Cardiac muscle cell (in vitro differentiated cells and primary cell): ENCODE measurements around the gene ARHGAP15. TPM values are rescaled to one million over a fixed set of nuclear protein-coding genes. Genes with fewer than 3 reads are reported as not detected.

Source experiments
- DNase-seq, 2 donors: peaks; one replicate each; pipeline versions ENCODE4 v3.0.0 to v3.0.0-alpha.2; 2010 to 2017; ENCODE audit warnings: low read depth in 1 of 2, low spot score in 1 of 2
- H3K27ac ChIP-seq: fragments of 200-600 bp; sonication (generic); 2 replicates; pipeline ENCODE4 v1.5.1; 2016
- H3K27me3 ChIP-seq: fragments of 200-600 bp; sonication (generic); 2 replicates; pipeline ENCODE4 v1.6.0; 2016; ENCODE audit warnings: control low read depth
- H3K36me3 ChIP-seq: fragments of 200-600 bp; sonication (generic); 2 replicates; pipeline ENCODE4 v1.5.1; 2016; ENCODE audit warnings: control low read depth
- H3K4me1 ChIP-seq: fragments of 200-600 bp; sonication (generic); 2 replicates; pipeline ENCODE4 v1.8.1; 2017; ENCODE audit warnings: low read depth, mild to moderate bottlenecking, mixed run types
- H3K4me3 ChIP-seq: fragments of 200-600 bp; sonication (generic); 2 replicates; pipeline ENCODE4 v1.5.1; 2016; ENCODE audit warnings: mild to moderate bottlenecking
- H3K9me3 ChIP-seq: fragments of 200-600 bp; sonication (generic); 2 replicates; pipeline ENCODE4 v1.5.1; 2017; ENCODE audit warnings: low read depth, mild to moderate bottlenecking, control low read depth
- CTCF ChIP-seq: IDR thresholded peaks from 2 replicates; pipeline ENCODE4 v1.5.1; 2012; ENCODE audit warnings: low read depth, mild to moderate bottlenecking, low read length
- polyA plus RNA-seq: library from polyadenylated mRNA; unstranded; fragments of >200 nt; fragmentation: Nextera tagmentation; extraction: Ambion mirVana; gene quantifications from 2 replicates; pipeline ENCODE4 v1.2.1, GENCODE V29; 2016
- total RNA-seq: library from RNA; depleted of rRNA; stranded (reverse); fragments of >200 nt; gene quantifications from 2 replicates; pipeline ENCODE4 v1.2.3, GENCODE V29; 2016

ARHGAP15 gene
- total and polyA plus RNA-seq, 2 experiments from 2014 or later: not detected

- Histone ChIP-seq H3K9me3 (no peaks in the 10 kb centered on the region), H3K4me3 (no peak overlapping the region), H3K27me3 (peaks cover 31% of the 10 kb centered on the region), H3K36me3 (no peaks in the 10 kb centered on the region), H3K27ac (no peak overlapping the region), H3K4me1 (no peaks in the 10 kb centered on the region)
- no peak for DNase-seq
- no peak for TF ChIP-seq CTCF
Observed at GRCh38 chr2:143218621-143219020, 89.4 kb downstream of the ARHGAP15 start.

GRCh38 chr2:143219266-143219665, 90.0 kb downstream of the ARHGAP15 start:
- H3K27me3 ChIP-seq: peaks cover 27% of the 10 kb centered on the region
- no peaks in the 10 kb centered on the region for H3K36me3 ChIP-seq
- no peaks in the 10 kb centered on the region for H3K9me3 ChIP-seq
- no peak for DNase-seq
- TF ChIP-seq CTCF: no peak
- H3K4me3 ChIP-seq: no peak overlapping the region
- H3K27ac ChIP-seq: no peak overlapping the region
- H3K4me1 ChIP-seq: no peaks in the 10 kb centered on the region

- no peak for TF ChIP-seq CTCF
- H3K27ac ChIP-seq: no peak overlapping the region
- no peaks in the 10 kb centered on the region for H3K4me1 ChIP-seq
- H3K9me3 ChIP-seq: no peaks in the 10 kb centered on the region
- H3K36me3 ChIP-seq: no peaks in the 10 kb centered on the region
- H3K4me3 ChIP-seq: no peak overlapping the region
- H3K27me3 ChIP-seq: peaks cover 26% of the 10 kb centered on the region
- DNase-seq: peak in 1 of 2 donors; percentile 69
Observed at GRCh38 chr2:143223556-143223955, 94.3 kb downstream of the ARHGAP15 start.

- Histone ChIP-seq H3K36me3 (no peaks in the 10 kb centered on the region), H3K27ac (no peak overlapping the region), H3K27me3 (peaks cover 26% of the 10 kb centered on the region), H3K4me3 (no peak overlapping the region), H3K4me1 (peaks cover 4% of the 10 kb centered on the region), H3K9me3 (no peaks in the 10 kb centered on the region)
- TF ChIP-seq CTCF: no peak
- DNase-seq: no peak
Observed at GRCh38 chr2:143225931-143226330, 96.7 kb downstream of the ARHGAP15 start.

- H3K4me3 ChIP-seq: no peak overlapping the region
- H3K27ac ChIP-seq: no peak overlapping the region
- peaks cover 4% of the 10 kb centered on the region for H3K4me1 ChIP-seq
- no peaks in the 10 kb centered on the region for H3K9me3 ChIP-seq
- TF ChIP-seq CTCF: no peak
- H3K27me3 ChIP-seq: peaks cover 17% of the 10 kb centered on the region
- no peak for DNase-seq
- no peaks in the 10 kb centered on the region for H3K36me3 ChIP-seq
Observed at GRCh38 chr2:143226714-143227541, 97.7 kb downstream of the ARHGAP15 start.
